Neuronal stem cell (in vitro differentiated cells): ENCODE data around the gene SLC9A9.
"Not testable (repeated sequence)": the region's sequence is repeated elsewhere in the genome, so short reads cannot be mapped to it uniquely, and the experiment has no call there.

Experiments used
- DNase-seq: peaks from one replicate; pipeline ENCODE4 v3.0.0-alpha.2; 2013; ENCODE audit warnings: low spot score
- H2AFZ ChIP-seq: one replicate; pipeline ENCODE4 v1.6.1; 2013; ENCODE audit warnings: mild to moderate bottlenecking, low read length, inconsistent platforms
- H2AK5ac ChIP-seq: 2 replicates; pipeline ENCODE4 v1.6.1; 2013; ENCODE audit warnings: low read depth, mild to moderate bottlenecking, inconsistent platforms, low read length, moderate library complexity, mixed read lengths
- H2BK120ac ChIP-seq: 2 replicates; pipeline ENCODE4 v1.6.1; 2013; ENCODE audit warnings: low read depth, mild to moderate bottlenecking, inconsistent platforms, low read length, moderate library complexity, mixed read lengths
- H2BK12ac ChIP-seq: one replicate; pipeline ENCODE4 v1.6.1; 2013; ENCODE audit warnings: low read length, inconsistent platforms
- H2BK15ac ChIP-seq: 2 replicates; pipeline ENCODE4 v1.6.1; 2013; ENCODE audit warnings: mild to moderate bottlenecking, low read length, inconsistent platforms, mixed read lengths
- H2BK5ac ChIP-seq: one replicate; pipeline ENCODE4 v1.6.1; 2013; ENCODE audit warnings: inconsistent platforms, mild to moderate bottlenecking, low read length, moderate library complexity
- H3K14ac ChIP-seq: one replicate; pipeline ENCODE4 v1.6.1; 2013; ENCODE audit warnings: low read length, inconsistent platforms
- H3K18ac ChIP-seq: 2 replicates; pipeline ENCODE4 v1.6.1; 2013; ENCODE audit warnings: low read length, inconsistent platforms
- H3K23ac ChIP-seq: 2 replicates; pipeline ENCODE4 v1.6.1; 2013; ENCODE audit warnings: low read depth, mild to moderate bottlenecking, mixed read lengths, low read length, inconsistent platforms; ENCODE audit not compliant: poor library complexity
- H3K27ac ChIP-seq: replicated peaks from 3 replicates; pipeline ENCODE4 v1.5.1; 2013; ENCODE audit warnings: low read length, inconsistent platforms
- H3K27me3 ChIP-seq, 3 experiments: 2 replicates each; pipeline ENCODE4 v1.6.1; 2013; ENCODE audit warnings: low read length in 3 of 3, mild to moderate bottlenecking in 2 of 3, inconsistent platforms in 1 of 3, low read depth in 1 of 3, mixed read lengths in 1 of 3, moderate library complexity in 1 of 3; ENCODE audit not compliant: control insufficient read depth in 3 of 3, insufficient read depth in 3 of 3
- H3K36me3 ChIP-seq, 2 donors: replicated peaks in 1 of 2; 2 replicates each; pipeline ENCODE4 v1.6.1; 2013; ENCODE audit warnings: low read length in 2 of 2; ENCODE audit not compliant: control insufficient read depth in 2 of 2, insufficient read depth in 2 of 2
- H3K4ac ChIP-seq: 2 replicates; pipeline ENCODE4 v1.6.1; 2013; ENCODE audit warnings: inconsistent platforms, mild to moderate bottlenecking, low read length, moderate library complexity
- H3K4me1 ChIP-seq, 2 donors: 1 replicate in 1 of 2; 2 replicates in 1 of 2; pipeline ENCODE4 v1.6.1; 2013; ENCODE audit warnings: low read length in 2 of 2, low read depth in 1 of 2; ENCODE audit not compliant: control insufficient read depth in 2 of 2, insufficient read depth in 1 of 2
- H3K4me2 ChIP-seq: one replicate; pipeline ENCODE4 v1.6.1; 2013; ENCODE audit warnings: mild to moderate bottlenecking, low read length, inconsistent platforms; ENCODE audit not compliant: insufficient read depth, poor library complexity, severe bottlenecking
- H3K4me3 ChIP-seq, 2 donors: 2 replicates each; pipeline ENCODE4 v1.5.1; 2013; ENCODE audit warnings: low read length in 2 of 2, mild to moderate bottlenecking in 2 of 2, inconsistent platforms in 1 of 2, moderate library complexity in 1 of 2
- H3K79me1 ChIP-seq: one replicate; pipeline ENCODE4 v1.6.1; 2013; ENCODE audit warnings: low read depth, mild to moderate bottlenecking, inconsistent platforms, low read length, moderate library complexity
- H3K9ac ChIP-seq: one replicate; pipeline ENCODE4 v1.6.1; 2013; ENCODE audit warnings: mild to moderate bottlenecking, low read depth, low read length, inconsistent platforms; ENCODE audit not compliant: poor library complexity
- H3K9me3 ChIP-seq, 2 donors: replicated peaks in 1 of 2; 2 replicates each; pipeline versions ENCODE3 to v1.6.1; 2013; ENCODE audit warnings: low read length in 2 of 2, mild to moderate bottlenecking in 2 of 2, inconsistent platforms in 1 of 2, low read depth in 1 of 2, mixed read lengths in 1 of 2, moderate library complexity in 1 of 2; ENCODE audit not compliant: control insufficient read depth in 2 of 2, insufficient read depth in 1 of 2
- H4K8ac ChIP-seq: one replicate; pipeline ENCODE4 v1.6.1; 2013; ENCODE audit warnings: low read depth, mild to moderate bottlenecking, inconsistent platforms, low read length, moderate library complexity
- H4K91ac ChIP-seq: one replicate; pipeline ENCODE4 v1.6.1; 2013; ENCODE audit warnings: low read length, low read depth, mild to moderate bottlenecking, inconsistent platforms; ENCODE audit not compliant: poor library complexity
- WGBS, 2 donors: extraction: QIAGEN DNeasy Blood & Tissue Kit; methylation state at CpG; one replicate each; pipeline ENCODE4 v1.1.7; 2013; ENCODE audit warnings: missing lambda C conversion rate in 2 of 2, mixed read lengths in 1 of 2; ENCODE audit not compliant: insufficient read length in 2 of 2, insufficient replicate concordance in 1 of 2; ENCODE audit errors: extremely low coverage in 2 of 2; 5-methylcytosine and 5-hydroxymethylcytosine counted together

Gene SLC9A9

GRCh38 chr3:143699424-143699823, 148.8 kb downstream of the SLC9A9 start:
- Histone ChIP-seq H4K91ac (no peak overlapping the region), H3K4ac (no peak overlapping the region), H3K23ac (no peak overlapping the region), H3K18ac (no peak overlapping the region), H4K8ac (no peak overlapping the region), H3K14ac (no peak overlapping the region), H2AK5ac (no peak overlapping the region), H2BK12ac (no peak overlapping the region), H3K9me3 (no peaks in the 10 kb centered on the region), H2BK5ac (no peak overlapping the region), H3K4me3 (no peak overlapping the region), H2BK15ac (no peak overlapping the region), H3K4me2 (no peak overlapping the region), H3K79me1 (no peaks in the 10 kb centered on the region), H3K27ac (no peak overlapping the region), H3K36me3 (no peaks in the 10 kb centered on the region), H2BK120ac (no peak overlapping the region), H3K9ac (no peak overlapping the region), H3K27me3 (no peaks in the 10 kb centered on the region), H3K4me1 (no peaks in the 10 kb centered on the region), H2AFZ (no peak overlapping the region)
- no peak for DNase-seq
- no CpG with 5 or more reads among the region's 3 CpGs for WGBS, 2 donors

DNA sequence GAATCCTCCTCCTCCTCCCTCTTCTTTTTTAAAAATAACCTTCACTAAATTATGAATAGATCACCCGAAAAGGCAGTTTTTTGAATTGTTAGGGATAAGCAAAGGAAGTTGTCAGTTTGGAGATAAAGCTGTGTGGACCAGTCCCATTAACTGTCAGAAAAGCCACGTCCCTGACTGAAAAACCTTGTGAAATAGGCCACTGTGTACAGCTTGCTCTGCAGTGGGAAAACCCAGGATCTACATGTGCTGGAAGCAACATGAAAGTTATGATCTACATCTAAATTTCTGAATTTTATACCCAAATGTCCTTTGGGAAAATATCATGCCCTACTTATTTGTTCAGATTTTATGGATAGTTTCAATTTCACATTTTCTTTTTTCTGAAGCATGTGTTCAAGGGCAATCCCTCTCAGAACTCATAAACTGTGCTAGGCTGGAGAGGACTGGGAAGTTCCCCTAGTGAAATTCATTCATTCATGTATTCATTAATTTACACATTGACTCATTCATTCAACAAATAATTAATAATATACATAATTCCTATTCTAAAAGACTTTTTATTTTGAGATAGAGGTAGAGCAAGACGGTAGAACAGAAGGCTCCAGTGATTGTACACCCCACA, 149.5 kb downstream of the SLC9A9 start:
- H3K79me1 ChIP-seq = no peaks in the 10 kb centered on the region
- no peak overlapping the region for H3K18ac ChIP-seq
- no peak overlapping the region for H2BK120ac ChIP-seq
- no peak overlapping the region for H3K4ac ChIP-seq
- no peak overlapping the region for H4K91ac ChIP-seq
- no peak overlapping the region for H2BK12ac ChIP-seq
- H3K4me1 ChIP-seq = no peaks in the 10 kb centered on the region
- H4K8ac ChIP-seq = no peak overlapping the region
- no peak for DNase-seq
- H2AK5ac ChIP-seq = no peak overlapping the region
- H3K9ac ChIP-seq = no peak overlapping the region
- no peak overlapping the region for H3K4me3 ChIP-seq
- WGBS, 2 donors = no CpG with 5 or more reads among the region's 3 CpGs
- H2BK5ac ChIP-seq = no peak overlapping the region
- no peaks in the 10 kb centered on the region for H3K9me3 ChIP-seq
- no peaks in the 10 kb centered on the region for H3K27me3 ChIP-seq
- no peak overlapping the region for H2AFZ ChIP-seq
- H3K14ac ChIP-seq = no peak overlapping the region
- H2BK15ac ChIP-seq = no peak overlapping the region
- H3K36me3 ChIP-seq = no peaks in the 10 kb centered on the region
- no peak overlapping the region for H3K27ac ChIP-seq
- no peak overlapping the region for H3K4me2 ChIP-seq
- no peak overlapping the region for H3K23ac ChIP-seq

- Histone ChIP-seq H2BK120ac (no peak overlapping the region), H3K9ac (no peak overlapping the region), H3K4me3 (no peak overlapping the region), H4K91ac (no peak overlapping the region), H4K8ac (no peak overlapping the region), H3K79me1 (no peaks in the 10 kb centered on the region), H3K4me1 (no peaks in the 10 kb centered on the region), H3K27me3 (no peaks in the 10 kb centered on the region), H3K23ac (no peak overlapping the region), H3K36me3 (no peaks in the 10 kb centered on the region), H2AK5ac (no peak overlapping the region), H2AFZ (no peak overlapping the region), H2BK5ac (no peak overlapping the region), H2BK15ac (no peak overlapping the region), H3K4me2 (no peak overlapping the region), H3K18ac (no peak overlapping the region), H3K9me3 (no peaks in the 10 kb centered on the region), H3K4ac (no peak overlapping the region), H2BK12ac (no peak overlapping the region), H3K14ac (no peak overlapping the region), H3K27ac (no peak overlapping the region)
- no CpG with 5 or more reads among the region's 4 CpGs for WGBS, 2 donors
- DNase-seq = no peak
Measured at GRCh38 chr3:143697975-143698374, 150.3 kb downstream of the SLC9A9 start.

DNA sequence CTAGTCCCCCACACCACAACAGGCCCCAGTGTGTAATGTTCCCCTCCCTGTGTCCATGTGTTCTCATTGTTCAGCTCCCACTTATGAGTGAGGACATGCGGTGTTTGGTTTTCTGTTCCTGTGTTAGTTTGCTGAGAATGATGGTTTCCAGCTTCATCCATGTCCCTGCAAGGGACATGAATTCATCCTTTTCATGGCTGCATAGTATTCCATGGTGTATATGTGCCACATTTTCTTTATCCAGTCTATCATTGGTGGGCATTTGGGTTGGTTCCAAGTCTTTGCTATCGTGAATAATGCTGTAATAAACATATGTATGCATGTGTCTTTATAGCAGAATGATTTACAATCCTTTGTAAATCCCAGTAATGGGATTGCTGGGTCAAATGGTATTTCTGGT, 152.9 kb downstream of the SLC9A9 start:
- not testable (repeated sequence) for H3K79me1 ChIP-seq, H2AK5ac ChIP-seq, H2BK12ac ChIP-seq, H3K4me1 ChIP-seq, H3K9ac ChIP-seq, H3K14ac ChIP-seq, H2BK15ac ChIP-seq, H2BK120ac ChIP-seq, H3K36me3 ChIP-seq, H2AFZ ChIP-seq, H3K23ac ChIP-seq, H3K4me2 ChIP-seq, H2BK5ac ChIP-seq, H3K4ac ChIP-seq, H3K27ac ChIP-seq, H4K91ac ChIP-seq, H4K8ac ChIP-seq, H3K4me3 ChIP-seq, H3K27me3 ChIP-seq, DNase-seq, H3K18ac ChIP-seq, H3K9me3 ChIP-seq
- WGBS, 2 donors = no CpG with 5 or more reads among the region's 2 CpGs
